ENCODE results near the gene LPCAT2.

- no peak for TF ChIP-seq CTCF (IDR thresholded peaks at IDR 0.05)
- TF ChIP-seq POLR2A (IDR thresholded peaks at IDR 0.05) = no peak
Observed at GRCh38 chr16:55469821-55470532, 38.9 kb upstream of the LPCAT2 start.

Data from esophagus squamous epithelium (tissue), 4 donors.